Lung microvascular endothelial cell (primary cell): ENCODE data around the gene GMFB. TPM values are rescaled to one million over a fixed set of nuclear protein-coding genes. Genes with fewer than 3 reads are reported as not detected.

Experiments
- DNase-seq, 2 donors: peaks; one replicate each; pipeline versions ENCODE4 v3.0.0 to v3.0.0-alpha.2; 2010; ENCODE audit warnings: low read depth in 2 of 2
- total RNA-seq: library from RNA; depleted of rRNA; stranded (reverse); fragments of >200 nt; gene quantifications from 2 replicates; pipeline ENCODE4 v1.2.1, GENCODE V29; 2014

Gene GMFB
- total RNA-seq, 1 donor from 2014 or later = 82.3 TPM

GRCh38 chr14:54425537-54426274, 63.1 kb downstream of the GMFB start:
- no peak for DNase-seq

- no peak for DNase-seq
Observed at GRCh38 chr14:54425068-54425467, 63.7 kb downstream of the GMFB start.

Other genes starting within 250 kb of the GMFB start
- 10.1 and 28.5 TPM in 2 replicates for gene CDKN3, start 92.0 kb downstream of the GMFB start, total RNA-seq
- gene CNIH1, start 47.6 kb downstream of the GMFB start, total RNA-seq = 39.9 and 61.9 TPM in 2 replicates
- gene CGRRF1, start 20.9 kb upstream of the GMFB start, total RNA-seq = 10.0 and 13.7 TPM in 2 replicates
- 19.6 and 43.5 TPM in 2 replicates for gene SAMD4A, start 78.1 kb upstream of the GMFB start, total RNA-seq